SK-N-SH treated with all-trans-retinoic acid at 6 μM for 48 hours (cell line): ENCODE results near the gene MREG.

Experiments used
- ATAC-seq: fragments of 200-7000 bp; cut with Tn5 transposase; 3 replicates; pipeline ENCODE4 v1.9.1; 2020; ENCODE audit warnings: mild to moderate bottlenecking, moderate library complexity
- ARNTL ChIP-seq: fragments of 450-650 bp; formaldehyde crosslinking; IDR thresholded peaks from 2 replicates; pipeline ENCODE4 v1.5.0; 2020; ENCODE audit warnings: low read depth, mild to moderate bottlenecking, moderate library complexity, borderline replicate concordance
- BACH2 ChIP-seq: fragments of 250-450 bp; sonication (Bioruptor Pico); IDR thresholded peaks from 2 replicates; pipeline ENCODE4 v1.9.0; 2021; ENCODE audit warnings: mild to moderate bottlenecking, borderline replicate concordance
- CSDC2 ChIP-seq: fragments of 250-450 bp; sonication (Bioruptor Pico); IDR thresholded peaks from 2 replicates; pipeline ENCODE4 v1.5.0; 2020; ENCODE audit warnings: mild to moderate bottlenecking, moderate library complexity
- CSRNP3 ChIP-seq: fragments of 250-450 bp; sonication (Bioruptor Pico); IDR thresholded peaks from 2 replicates; pipeline ENCODE4 v1.5.1; 2021; ENCODE audit warnings: mild to moderate bottlenecking, moderate library complexity
- ESRRG ChIP-seq: fragments of 250-450 bp; sonication (Bioruptor Pico); IDR thresholded peaks from 2 replicates; pipeline ENCODE4 v1.6.1; 2021; ENCODE audit warnings: mild to moderate bottlenecking
- GLIS3 ChIP-seq: fragments of 250-450 bp; sonication (Bioruptor Pico); IDR thresholded peaks from 2 replicates; pipeline ENCODE4 v1.5.0; 2020; ENCODE audit warnings: mild to moderate bottlenecking, moderate library complexity
- ISL1 ChIP-seq: fragments of 250-450 bp; sonication (Bioruptor Pico); IDR thresholded peaks from 2 replicates; pipeline ENCODE4 v2.1.2; 2022; ENCODE audit warnings: mild to moderate bottlenecking, moderate library complexity
- PATZ1 ChIP-seq: fragments of 250-450 bp; sonication (Bioruptor Pico); IDR thresholded peaks from 2 replicates; pipeline ENCODE4 v1.8.0; 2020; ENCODE audit warnings: mild to moderate bottlenecking, moderate library complexity, borderline replicate concordance
- POU6F1 ChIP-seq: fragments of 250-450 bp; sonication (Bioruptor Pico); IDR thresholded peaks from 2 replicates; pipeline ENCODE4 v1.8.0; 2021; ENCODE audit warnings: low read depth, mild to moderate bottlenecking, moderate library complexity, borderline replicate concordance
- PPARA ChIP-seq: fragments of 250-450 bp; sonication (Bioruptor Pico); IDR thresholded peaks from 2 replicates; pipeline ENCODE4 v1.5.0; 2020; ENCODE audit warnings: mild to moderate bottlenecking, borderline replicate concordance
- SNAI2 ChIP-seq: fragments of 250-450 bp; sonication (Bioruptor Pico); IDR thresholded peaks from 2 replicates; pipeline ENCODE4 v1.5.0; 2020; ENCODE audit warnings: mild to moderate bottlenecking, moderate library complexity
- TCF4 ChIP-seq: fragments of 250-450 bp; sonication (Bioruptor Pico); IDR thresholded peaks from 2 replicates; pipeline ENCODE4 v1.8.0; 2021; ENCODE audit warnings: mild to moderate bottlenecking, moderate library complexity, borderline replicate concordance
- TSHZ2 ChIP-seq: fragments of 250-450 bp; sonication (Bioruptor Pico); IDR thresholded peaks from 2 replicates; pipeline ENCODE4 v1.5.0; 2020; ENCODE audit warnings: mild to moderate bottlenecking, moderate library complexity
- ZC3H10 ChIP-seq: fragments of 250-450 bp; sonication (Bioruptor Pico); IDR thresholded peaks from 2 replicates; pipeline ENCODE4 v1.5.1; 2021; ENCODE audit warnings: mild to moderate bottlenecking, moderate library complexity
- ZFP3 ChIP-seq: fragments of 250-450 bp; sonication (Bioruptor Pico); IDR thresholded peaks from 2 replicates; pipeline ENCODE4 v1.5.0; 2020; ENCODE audit warnings: mild to moderate bottlenecking, moderate library complexity
- ZFP30 ChIP-seq: fragments of 450-650 bp; formaldehyde crosslinking; IDR thresholded peaks from 2 replicates; pipeline ENCODE4 v1.5.0; 2022; ENCODE audit warnings: mild to moderate bottlenecking, moderate library complexity
- ZNF565 ChIP-seq: fragments of 450-650 bp; formaldehyde crosslinking; conservative IDR thresholded peaks from 2 replicates; pipeline ENCODE4 v1.5.0; 2020; ENCODE audit warnings: low read depth, mild to moderate bottlenecking, moderate library complexity
- ZNF70 ChIP-seq: fragments of 450-650 bp; formaldehyde crosslinking; IDR thresholded peaks from 2 replicates; pipeline ENCODE4 v1.5.0; 2020; ENCODE audit warnings: mild to moderate bottlenecking, moderate library complexity
- ZNF8 ChIP-seq: fragments of 450-650 bp; formaldehyde crosslinking; IDR thresholded peaks from 2 replicates; pipeline ENCODE4 v1.5.0; 2020; ENCODE audit warnings: mild to moderate bottlenecking, moderate library complexity

MREG gene

GRCh38 chr2:215900843-215901242 lies 112.5 kb downstream of the MREG start:
- TF ChIP-seq ZFP30 (CRISPR knock-in tag) (no peak), ZNF70 (no peak), ZNF565 (no peak), POU6F1 (no peak), ESRRG (no peak), ISL1 (CRISPR knock-in tag) (no peak), PATZ1 (CRISPR knock-in tag) (no peak), ARNTL (CRISPR knock-in tag) (no peak), TSHZ2 (CRISPR knock-in tag) (no peak), TCF4 (no peak), CSDC2 (CRISPR knock-in tag) (no peak), GLIS3 (CRISPR knock-in tag) (no peak), BACH2 (CRISPR knock-in tag) (no peak), CSRNP3 (CRISPR knock-in tag) (no peak), SNAI2 (CRISPR knock-in tag) (no peak)
- ATAC-seq, result no peak

- TF ChIP-seq SNAI2 (CRISPR knock-in tag), result no peak
- TF ChIP-seq, all 23 proteins: peak for 0
- ATAC-seq, result no peak
These were observed 113.1 kb downstream of the MREG start for GRCh38 chr2:215900203-215900611.

- TF ChIP-seq CSRNP3 (CRISPR knock-in tag) (no peak), PPARA (no peak), ZNF565 (no peak), BACH2 (CRISPR knock-in tag) (no peak)
- ATAC-seq, result peak; percentile 85
These were observed 113.9 kb downstream of the MREG start for GRCh38 chr2:215899141-215900074.

- TF ChIP-seq TSHZ2 (CRISPR knock-in tag) (no peak), ZNF8 (CRISPR knock-in tag) (no peak), ZC3H10 (CRISPR knock-in tag) (no peak), ESRRG (no peak), ISL1 (CRISPR knock-in tag) (no peak), POU6F1 (no peak), ARNTL (CRISPR knock-in tag) (no peak), ZFP3 (CRISPR knock-in tag) (no peak)
- ATAC-seq, result no peak
These were observed 115.0 kb downstream of the MREG start for GRCh38 chr2:215898363-215898762.
